ENCODE results near the gene GNS.

The GNS gene

GRCh38 chr12:64800640-64801039 is 41.4 kb upstream of the GNS start:
- no peak overlapping the region for H3K4me3 ChIP-seq (ENCODE audit: control insufficient read depth, low read depth, low read length)
- no peak for DNase-seq (ENCODE audit: low read depth)
- TF ChIP-seq, protein P1, sequence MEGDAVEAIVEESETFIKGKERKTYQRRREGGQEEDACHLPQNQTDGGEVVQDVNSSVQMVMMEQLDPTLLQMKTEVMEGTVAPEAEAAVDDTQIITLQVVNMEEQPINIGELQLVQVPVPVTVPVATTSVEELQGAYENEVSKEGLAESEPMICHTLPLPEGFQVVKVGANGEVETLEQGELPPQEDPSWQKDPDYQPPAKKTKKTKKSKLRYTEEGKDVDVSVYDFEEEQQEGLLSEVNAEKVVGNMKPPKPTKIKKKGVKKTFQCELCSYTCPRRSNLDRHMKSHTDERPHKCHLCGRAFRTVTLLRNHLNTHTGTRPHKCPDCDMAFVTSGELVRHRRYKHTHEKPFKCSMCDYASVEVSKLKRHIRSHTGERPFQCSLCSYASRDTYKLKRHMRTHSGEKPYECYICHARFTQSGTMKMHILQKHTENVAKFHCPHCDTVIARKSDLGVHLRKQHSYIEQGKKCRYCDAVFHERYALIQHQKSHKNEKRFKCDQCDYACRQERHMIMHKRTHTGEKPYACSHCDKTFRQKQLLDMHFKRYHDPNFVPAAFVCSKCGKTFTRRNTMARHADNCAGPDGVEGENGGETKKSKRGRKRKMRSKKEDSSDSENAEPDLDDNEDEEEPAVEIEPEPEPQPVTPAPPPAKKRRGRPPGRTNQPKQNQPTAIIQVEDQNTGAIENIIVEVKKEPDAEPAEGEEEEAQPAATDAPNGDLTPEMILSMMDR (IDR thresholded peaks at IDR 0.05; ENCODE audit: control insufficient read depth, insufficient read depth, low read depth, low read length, missing control alignments), result no peak

- no peak overlapping the region for H3K4me3 ChIP-seq (ENCODE audit: control insufficient read depth, low read depth, low read length)
- DNase-seq (ENCODE audit: low read depth), result no peak
- TF ChIP-seq, protein P1 (IDR thresholded peaks at IDR 0.05; ENCODE audit: control insufficient read depth, insufficient read depth, low read depth, low read length, missing control alignments), result no peak
Observed at GRCh38 chr12:64798165-64798564, 39.0 kb upstream of the GNS start.

DNA sequence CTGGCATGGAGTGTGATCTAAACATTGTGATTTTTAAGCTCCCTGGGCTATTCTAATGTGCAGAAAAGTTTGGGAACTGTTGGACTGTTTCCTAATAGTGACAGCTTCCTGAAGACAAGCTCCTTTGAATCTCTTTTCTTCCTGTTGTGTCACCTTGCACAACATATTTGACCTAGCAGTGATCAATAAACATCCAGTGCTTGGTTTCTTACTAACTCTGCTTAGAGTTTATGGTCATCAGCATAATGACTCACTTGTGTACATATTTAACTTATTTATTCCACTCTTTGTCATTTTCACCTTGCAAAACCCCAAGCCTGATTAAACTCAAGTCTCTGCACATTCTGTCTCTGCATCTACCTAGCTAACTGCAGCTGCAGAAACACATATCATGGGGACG is 38.0 kb upstream of the GNS start:
- TF ChIP-seq, protein P1 (IDR thresholded peaks at IDR 0.05; ENCODE audit: control insufficient read depth, insufficient read depth, low read depth, low read length, missing control alignments), result no peak
- no peak for DNase-seq (ENCODE audit: low read depth)
- no peak overlapping the region for H3K4me3 ChIP-seq (ENCODE audit: control insufficient read depth, low read depth, low read length)

GRCh38 chr12:64796205-64796845 is 37.1 kb upstream of the GNS start:
- DNase-seq (ENCODE audit: low read depth), result peak; percentile 81
- H3K4me3 ChIP-seq (ENCODE audit: control insufficient read depth, low read depth, low read length), result no peak overlapping the region
- TF ChIP-seq, protein P1 (IDR thresholded peaks at IDR 0.05; ENCODE audit: control insufficient read depth, insufficient read depth, low read depth, low read length, missing control alignments), result peak; percentile 77

GRCh38 chr12:64794305-64794704 is 35.1 kb upstream of the GNS start:
- no peak for DNase-seq (ENCODE audit: low read depth)
- no peak overlapping the region for H3K4me3 ChIP-seq (ENCODE audit: control insufficient read depth, low read depth, low read length)
- TF ChIP-seq, protein P1 (IDR thresholded peaks at IDR 0.05; ENCODE audit: control insufficient read depth, insufficient read depth, low read depth, low read length, missing control alignments), result no peak

DNA sequence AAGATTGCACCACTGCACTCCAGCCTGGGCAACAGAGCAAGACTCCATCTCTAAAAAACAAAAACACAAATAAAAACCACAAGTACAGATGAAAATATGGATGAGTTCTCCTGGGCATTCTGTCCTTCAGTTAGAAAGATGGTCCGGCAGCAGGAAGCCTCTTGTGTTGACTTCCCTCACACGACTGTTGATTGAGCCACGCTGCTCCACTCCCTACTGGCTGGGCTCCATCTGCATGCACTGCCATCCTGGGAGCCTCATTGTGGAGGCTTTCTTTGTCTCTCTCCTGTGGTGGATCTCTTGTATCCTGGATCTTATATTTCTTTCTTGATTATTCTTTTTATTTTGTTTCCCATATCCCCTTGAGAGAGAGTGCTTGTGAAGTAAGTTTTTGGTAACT is 34.4 kb upstream of the GNS start:
- TF ChIP-seq, protein P1 (IDR thresholded peaks at IDR 0.05; ENCODE audit: control insufficient read depth, insufficient read depth, low read depth, low read length, missing control alignments), result no peak
- DNase-seq (ENCODE audit: low read depth), result no peak
- no peak overlapping the region for H3K4me3 ChIP-seq (ENCODE audit: control insufficient read depth, low read depth, low read length)

Measured in AG09309 (cell line).